HG02763 (cell line): Measurements from ENCODE around the gene NAGLU.

Experiments
- ATAC-seq: cut with Tn5 transposase; IDR thresholded peaks from one replicate; pipeline ENCODE4 v1.9.1; 2021; ENCODE audit warnings: mild to moderate bottlenecking, moderate library complexity; ENCODE audit not compliant: unreplicated experiment

Gene NAGLU

GRCh38 chr17:42586514-42587230 lies 50.6 kb downstream of the NAGLU start:
- no peak for ATAC-seq

DNA sequence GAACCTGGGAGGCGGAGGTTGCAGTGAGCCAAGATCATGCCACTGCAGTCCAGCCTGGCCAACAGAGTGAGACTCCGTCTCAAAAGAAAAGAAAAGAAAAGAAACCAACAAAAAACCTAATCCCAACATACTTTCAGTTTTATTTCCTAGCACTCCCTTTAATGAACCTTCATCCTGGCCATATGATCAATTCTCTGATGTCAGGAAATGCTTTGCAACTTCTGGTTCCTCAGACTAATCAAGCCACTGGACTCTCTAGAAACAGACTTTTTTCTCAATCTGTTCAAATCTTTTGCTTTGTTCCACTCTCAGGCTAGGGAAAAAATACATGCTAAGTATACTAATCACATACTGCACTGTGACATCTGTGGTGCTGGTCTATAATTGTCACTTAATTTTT lies 54.8 kb downstream of the NAGLU start:
- no peak for ATAC-seq

DNA sequence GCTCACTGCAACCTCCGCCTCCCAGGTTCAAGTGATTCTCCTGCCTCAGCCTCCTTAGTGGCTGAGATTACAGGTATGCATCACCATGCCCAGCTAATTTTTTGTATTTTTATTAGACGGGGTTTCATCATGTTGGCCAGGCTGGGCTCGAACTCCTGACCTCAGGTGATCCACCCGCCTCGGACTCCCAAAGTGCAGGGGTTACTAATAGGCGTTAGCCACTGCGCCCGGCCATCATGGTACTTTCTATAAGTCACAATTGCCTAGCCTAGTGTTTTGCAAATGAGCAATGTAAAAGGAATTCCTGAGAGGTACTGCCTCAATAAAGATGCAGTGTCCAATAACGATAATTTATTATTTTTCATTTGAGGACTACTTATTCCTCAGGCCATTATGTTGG lies 55.4 kb downstream of the NAGLU start:
- no peak for ATAC-seq
